GM11168 (cell line): ENCODE data around the gene PARD3B.

Experiments
- in situ Hi-C: fragments of 300-500 bp; cut with MboI; formaldehyde crosslinking; loops from one replicate; pipeline ENCODE4 v1.12.0; 2022; ENCODE audit warnings: low sequenced_read_pairs; ENCODE audit not compliant: unreplicated experiment

PARD3B gene

GRCh38 chr2:205662206-205662965 lies 1117.1 kb downstream of the PARD3B start:
- in situ Hi-C loops, result no loop called here

DNA sequence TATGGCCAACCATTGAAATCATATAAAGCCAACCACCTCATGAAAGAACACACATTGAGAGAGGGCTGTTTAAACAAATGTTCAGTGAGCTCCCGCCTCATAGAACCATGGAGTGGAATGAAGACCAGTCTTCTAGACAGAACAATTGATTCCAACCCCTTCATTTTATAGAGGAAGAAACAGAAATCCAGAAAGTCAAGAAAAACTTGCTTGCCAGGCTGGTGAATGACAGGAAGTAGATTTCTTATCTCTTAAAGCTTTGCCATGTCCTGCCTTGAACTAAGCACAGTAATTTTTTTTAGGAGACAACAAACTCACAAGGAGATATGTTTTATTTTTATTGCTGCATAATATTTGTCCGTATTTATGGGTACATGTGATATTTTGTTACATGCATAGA lies 1120.5 kb downstream of the PARD3B start:
- in situ Hi-C loops, result no loop called here
